Erythroblast (primary cell): ENCODE results near the gene TBCEL.

Source experiments
- GATA1 ChIP-seq: IDR thresholded peaks from 2 replicates; pipeline ENCODE4 v1.6.1; 2011; ENCODE audit warnings: low read depth, mild to moderate bottlenecking, control low read depth, low read length, moderate library complexity
- POLR2A ChIP-seq: IDR thresholded peaks from 2 replicates; pipeline ENCODE4 v1.6.1; 2011; ENCODE audit warnings: mild to moderate bottlenecking, low read length

GRCh38 chr11:121113611-121114010 is 89.7 kb downstream of the TBCEL start:
- TF ChIP-seq POLR2A (no peak), GATA1 (no peak)
